Stimulated activated CD4-positive, alpha-beta T cell treated with anti-CD3 and anti-CD28 coated beads, Interleukin-4, amount 100 ng/mL, for 1 hour (primary cell): ENCODE data around the gene IL20RB.
"Not testable (repeated sequence)": the region's sequence is repeated elsewhere in the genome, so short reads cannot be mapped to it uniquely, and the experiment has no call there.

Experiments used
- DNase-seq: peaks from one replicate; pipeline ENCODE4 v3.0.0-alpha.2; 2020

Gene IL20RB

DNA sequence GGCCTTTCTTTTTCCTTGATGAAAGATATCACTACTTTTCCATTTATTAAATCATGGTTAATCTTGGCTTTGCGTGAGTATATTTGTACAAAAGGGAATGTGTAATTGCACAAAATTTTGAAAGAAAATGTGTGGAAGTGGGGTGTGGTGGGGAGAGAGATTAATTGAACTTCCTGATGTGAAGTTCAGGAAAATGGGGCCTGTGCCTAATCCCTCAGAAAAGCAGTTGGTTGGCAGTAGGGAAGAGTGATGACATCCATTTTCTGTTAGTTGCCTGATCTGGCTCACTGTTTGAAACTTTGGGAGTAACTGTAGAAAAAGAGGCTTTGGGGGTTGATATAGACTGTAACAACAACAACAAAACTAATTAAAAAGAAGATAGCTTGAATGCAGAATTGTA, 10.8 kb upstream of the IL20RB start:
- no peak for DNase-seq

DNA sequence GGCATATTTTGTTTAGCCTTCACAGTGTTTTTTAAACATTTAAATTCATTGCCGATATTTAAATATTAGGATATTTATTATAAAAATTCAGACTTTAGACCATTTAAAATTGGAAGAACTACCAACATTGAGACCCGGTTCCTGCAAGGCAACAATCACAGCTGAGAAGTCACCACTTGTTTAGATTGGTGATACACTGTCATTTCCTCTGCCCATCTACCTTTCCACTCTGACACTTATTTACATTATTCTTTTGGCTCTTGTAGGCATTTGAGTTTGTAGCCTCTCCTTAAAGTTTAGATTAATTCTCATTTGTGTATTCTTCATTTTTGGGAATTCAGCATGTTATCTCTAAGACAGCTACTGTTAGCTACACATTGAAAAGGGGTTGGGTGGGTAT, 10.3 kb upstream of the IL20RB start:
- DNase-seq: no peak

DNA sequence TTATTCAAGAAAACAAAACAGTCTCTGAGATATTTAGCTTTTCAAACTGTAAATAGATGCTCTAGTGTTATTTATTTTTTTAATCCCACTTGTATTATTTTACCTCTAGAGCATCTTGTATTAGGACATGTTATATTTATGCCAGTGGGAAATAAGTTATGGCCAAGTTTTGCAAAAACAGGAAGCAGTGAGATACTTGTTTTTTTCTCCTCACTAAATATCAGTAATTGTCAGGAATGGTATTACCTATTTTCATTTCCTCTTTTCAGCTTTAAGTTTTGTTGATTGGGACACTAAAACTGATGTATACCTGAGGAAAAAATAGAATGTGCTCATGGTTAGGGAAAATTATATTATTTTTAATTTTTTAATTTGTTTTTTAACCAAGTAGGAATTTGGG, 8.6 kb upstream of the IL20RB start:
- no peak for DNase-seq

DNA sequence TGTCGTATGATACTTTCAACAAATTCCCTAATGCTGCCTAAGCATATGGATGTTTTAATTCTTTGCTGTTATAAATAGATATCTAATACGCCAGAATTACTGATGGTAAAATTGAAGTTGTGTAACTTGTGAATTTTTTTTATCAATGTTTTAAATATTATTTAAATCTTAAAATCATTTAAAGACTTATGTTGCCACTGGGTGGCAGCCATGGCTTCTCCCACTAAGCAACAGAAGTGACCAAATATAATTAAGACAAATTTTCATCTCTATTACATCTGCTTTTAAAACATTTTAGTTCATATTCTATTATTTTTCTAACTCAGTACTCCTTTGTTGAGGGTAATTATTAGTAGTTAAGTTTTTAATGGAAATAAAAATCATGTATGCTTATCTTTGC, 8.1 kb upstream of the IL20RB start:
- no peak for DNase-seq

- DNase-seq: no peak
These were observed 7.2 kb upstream of the IL20RB start for GRCh38 chr3:136950623-136951022.

DNA sequence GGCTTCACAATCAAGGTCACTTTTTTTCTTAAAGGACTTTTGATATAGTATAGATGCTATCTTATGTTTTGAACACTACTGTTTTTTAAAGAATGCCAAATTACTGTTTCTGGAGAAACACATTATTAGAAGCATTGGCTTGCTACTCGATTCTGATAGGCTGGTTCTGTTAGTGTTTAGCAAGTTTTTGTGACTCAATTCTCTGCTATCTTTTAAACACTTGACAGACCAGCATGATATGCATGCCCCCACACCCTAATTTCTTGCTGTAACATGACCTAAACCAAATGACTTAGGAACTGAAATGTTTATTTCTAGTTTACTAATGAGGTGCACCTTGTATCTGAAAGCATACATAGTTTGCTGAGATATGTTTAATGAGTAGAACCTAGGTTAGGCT, 5.5 kb upstream of the IL20RB start:
- DNase-seq: no peak

DNA sequence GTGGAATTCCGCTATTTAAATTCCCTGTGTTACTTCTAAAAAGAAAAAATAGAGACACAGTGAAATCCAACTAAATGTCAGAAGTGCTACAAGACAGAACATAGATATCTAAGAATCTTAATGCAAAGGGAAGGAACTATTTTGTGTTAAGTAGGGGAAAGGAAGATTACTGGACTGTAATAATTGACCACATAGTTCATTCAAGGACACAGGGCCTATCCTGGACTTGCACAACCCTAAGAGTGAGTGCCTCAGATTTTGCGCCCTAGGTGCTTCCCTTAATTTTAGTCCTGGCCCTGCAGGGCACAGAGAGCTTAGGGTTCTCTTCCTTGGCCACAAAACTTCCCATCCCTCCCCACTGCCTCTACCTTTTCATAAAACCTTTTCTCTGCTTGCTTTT, 3.5 kb upstream of the IL20RB start:
- DNase-seq: no peak

- DNase-seq: no peak
These were observed 2.6 kb upstream of the IL20RB start for GRCh38 chr3:136954980-136955780.

- DNase-seq: no peak
These were observed 2.0 kb upstream of the IL20RB start for GRCh38 chr3:136955813-136956212.

DNA sequence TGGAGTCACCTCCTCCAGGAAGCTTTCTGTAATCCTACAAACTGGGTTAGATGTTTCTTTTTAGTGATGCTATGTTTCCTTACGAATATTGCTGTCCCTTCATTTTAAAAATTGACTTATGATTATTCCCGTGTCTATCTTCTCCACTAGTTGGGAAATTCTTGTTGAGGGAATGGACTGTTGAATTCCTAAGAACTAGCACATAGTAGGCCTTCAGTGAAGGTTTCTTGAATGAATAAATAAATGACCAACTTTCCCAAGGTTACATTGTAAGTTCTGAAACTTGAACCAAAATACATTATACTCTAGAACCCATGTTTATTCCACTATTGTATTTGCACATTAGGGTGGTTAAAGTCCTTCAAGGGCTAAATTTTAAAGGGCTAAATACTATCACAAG, 812 bp upstream of the IL20RB start:
- DNase-seq: no peak

GRCh38 chr3:136958939-136959338, 1.2 kb downstream of the IL20RB start:
- no peak for DNase-seq

GRCh38 chr3:136959599-136959998, 1.8 kb downstream of the IL20RB start:
- no peak for DNase-seq

DNA sequence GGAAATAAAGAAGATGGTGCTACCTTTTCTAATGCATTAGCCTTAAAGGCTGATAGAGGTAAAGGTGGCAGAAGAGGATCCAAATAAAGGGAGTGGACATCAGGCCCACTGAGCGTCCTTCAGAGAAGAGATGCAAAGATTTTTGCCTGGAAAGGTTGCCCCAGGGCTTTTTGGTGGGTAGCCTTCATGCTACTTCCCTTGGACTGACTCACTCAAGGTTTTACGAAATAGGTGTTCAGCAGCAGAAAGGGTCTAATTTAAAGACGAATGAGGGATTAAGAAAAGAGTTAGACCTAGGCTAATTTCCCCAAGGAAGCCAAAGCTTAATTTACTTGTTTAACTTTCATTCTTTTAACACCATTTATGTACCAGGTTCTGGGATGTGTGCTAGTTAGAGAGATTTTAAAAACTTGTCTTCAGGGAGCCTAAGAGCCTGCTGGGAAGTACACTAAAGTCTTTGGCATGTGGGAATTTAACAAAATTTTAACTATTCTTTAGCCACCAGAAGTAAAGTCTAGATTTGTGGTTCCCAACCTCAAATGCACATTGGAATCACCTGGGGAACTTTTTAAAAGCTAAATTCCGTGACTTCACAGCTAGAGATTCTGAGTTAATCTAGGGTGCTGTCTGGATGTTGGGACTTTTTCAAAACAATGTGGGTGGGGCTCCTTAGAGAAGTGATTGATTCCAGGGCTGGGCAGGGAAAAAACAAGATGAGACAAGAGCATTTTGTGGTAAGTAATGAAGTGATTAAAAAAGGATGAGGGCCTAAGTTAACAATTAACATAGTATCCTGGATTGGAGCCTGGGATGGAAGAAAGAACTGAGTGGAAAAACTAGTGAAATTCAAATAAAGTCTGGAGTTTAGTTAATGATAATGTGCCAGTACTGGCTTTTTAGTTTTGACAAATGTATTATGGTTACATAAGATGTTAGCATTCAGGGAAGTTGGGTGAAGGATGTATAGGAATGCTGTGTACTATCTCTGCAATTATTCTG, 3.4 kb downstream of the IL20RB start:
- DNase-seq: no peak

DNA sequence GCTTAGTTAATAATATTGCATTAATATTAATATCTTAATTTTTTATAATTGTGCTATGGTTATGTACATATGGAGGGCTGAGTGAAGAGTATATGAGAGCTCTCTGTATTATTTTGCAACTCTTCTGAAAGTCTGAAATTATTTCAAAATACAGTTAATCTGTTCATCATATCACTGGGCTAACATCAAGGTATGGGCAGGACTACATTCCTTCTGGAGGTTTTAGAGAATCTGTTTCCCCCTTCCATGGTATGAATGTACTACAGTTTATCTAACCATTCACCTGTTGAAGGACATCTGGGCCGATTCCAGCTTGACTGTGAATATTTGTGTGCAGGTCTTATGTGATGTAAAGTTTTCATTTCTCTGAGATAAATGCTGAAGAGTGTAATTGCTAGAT, 5.1 kb downstream of the IL20RB start:
- DNase-seq: no peak

GRCh38 chr3:136969539-136969938, 11.8 kb downstream of the IL20RB start:
- not testable (repeated sequence) for DNase-seq

GRCh38 chr3:136973352-136973751, 15.6 kb downstream of the IL20RB start:
- DNase-seq: no peak

- no peak for DNase-seq
These were observed 16.9 kb downstream of the IL20RB start for GRCh38 chr3:136974670-136975069.

GRCh38 chr3:136979204-136979603, 21.4 kb downstream of the IL20RB start:
- DNase-seq: no peak

DNA sequence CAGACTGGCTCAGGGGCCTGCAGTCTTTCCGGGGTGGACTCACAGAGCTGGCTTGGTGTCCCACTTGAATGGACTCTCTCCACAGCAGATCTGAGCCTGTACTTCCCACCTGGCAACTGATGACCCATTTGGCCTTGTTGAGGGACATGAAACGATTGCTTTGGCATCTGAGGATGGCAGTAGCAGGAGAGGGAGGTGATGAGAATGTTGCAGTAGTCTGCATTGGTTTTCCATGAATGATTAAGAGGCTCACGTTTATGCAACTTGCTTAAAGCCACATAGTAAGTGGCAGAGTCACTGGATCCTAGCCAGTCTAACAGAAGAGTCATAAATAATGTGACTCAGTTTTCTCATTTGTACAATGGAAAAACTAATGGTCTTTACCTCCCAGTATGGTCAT, 21.9 kb downstream of the IL20RB start:
- no peak for DNase-seq

- no peak for DNase-seq
These were observed 24.2 kb downstream of the IL20RB start for GRCh38 chr3:136982033-136982432.

GRCh38 chr3:136982520-136983138, 24.8 kb downstream of the IL20RB start:
- no peak for DNase-seq

- no peak for DNase-seq
These were observed 27.1 kb downstream of the IL20RB start for GRCh38 chr3:136984837-136985236.

GRCh38 chr3:136987398-136987980, 29.7 kb downstream of the IL20RB start:
- DNase-seq: not testable (repeated sequence)
